Measurements from ENCODE around the gene ZNRF4.

The ZNRF4 gene

DNA sequence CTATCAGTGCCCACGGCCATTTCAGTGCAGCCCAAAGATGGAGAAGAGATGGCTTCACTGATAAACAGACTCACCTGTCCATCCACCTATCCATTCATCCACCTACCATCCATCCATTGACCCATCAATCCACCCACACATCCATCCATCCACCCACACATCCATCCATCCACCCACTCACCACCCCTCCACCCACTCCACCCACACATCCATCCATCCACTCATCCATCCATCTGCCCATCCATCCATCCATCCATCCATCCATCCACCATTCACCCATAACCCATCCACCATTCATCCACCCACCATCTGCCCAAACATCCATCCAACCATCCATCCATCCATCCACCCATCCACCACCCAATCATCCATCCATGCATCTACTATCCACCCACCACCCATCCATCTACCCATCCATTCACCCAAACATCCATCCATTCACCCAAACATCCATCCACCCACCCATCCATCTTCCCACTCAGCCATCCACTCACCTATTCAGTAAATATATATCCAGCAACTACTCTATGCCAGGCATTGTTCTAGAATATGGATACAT lies 31.6 kb upstream of the ZNRF4 start:
- no peak for DNase-seq (ENCODE audit: low read depth)
- no peak overlapping the region for H3K4me3 ChIP-seq (ENCODE audit: control insufficient read depth, low read depth, low read length)
- TF ChIP-seq, protein P1, sequence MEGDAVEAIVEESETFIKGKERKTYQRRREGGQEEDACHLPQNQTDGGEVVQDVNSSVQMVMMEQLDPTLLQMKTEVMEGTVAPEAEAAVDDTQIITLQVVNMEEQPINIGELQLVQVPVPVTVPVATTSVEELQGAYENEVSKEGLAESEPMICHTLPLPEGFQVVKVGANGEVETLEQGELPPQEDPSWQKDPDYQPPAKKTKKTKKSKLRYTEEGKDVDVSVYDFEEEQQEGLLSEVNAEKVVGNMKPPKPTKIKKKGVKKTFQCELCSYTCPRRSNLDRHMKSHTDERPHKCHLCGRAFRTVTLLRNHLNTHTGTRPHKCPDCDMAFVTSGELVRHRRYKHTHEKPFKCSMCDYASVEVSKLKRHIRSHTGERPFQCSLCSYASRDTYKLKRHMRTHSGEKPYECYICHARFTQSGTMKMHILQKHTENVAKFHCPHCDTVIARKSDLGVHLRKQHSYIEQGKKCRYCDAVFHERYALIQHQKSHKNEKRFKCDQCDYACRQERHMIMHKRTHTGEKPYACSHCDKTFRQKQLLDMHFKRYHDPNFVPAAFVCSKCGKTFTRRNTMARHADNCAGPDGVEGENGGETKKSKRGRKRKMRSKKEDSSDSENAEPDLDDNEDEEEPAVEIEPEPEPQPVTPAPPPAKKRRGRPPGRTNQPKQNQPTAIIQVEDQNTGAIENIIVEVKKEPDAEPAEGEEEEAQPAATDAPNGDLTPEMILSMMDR (conservative IDR thresholded peaks at IDR 0.05; ENCODE audit: control insufficient read depth, insufficient read depth, low read depth, low read length), result no peak

DNA sequence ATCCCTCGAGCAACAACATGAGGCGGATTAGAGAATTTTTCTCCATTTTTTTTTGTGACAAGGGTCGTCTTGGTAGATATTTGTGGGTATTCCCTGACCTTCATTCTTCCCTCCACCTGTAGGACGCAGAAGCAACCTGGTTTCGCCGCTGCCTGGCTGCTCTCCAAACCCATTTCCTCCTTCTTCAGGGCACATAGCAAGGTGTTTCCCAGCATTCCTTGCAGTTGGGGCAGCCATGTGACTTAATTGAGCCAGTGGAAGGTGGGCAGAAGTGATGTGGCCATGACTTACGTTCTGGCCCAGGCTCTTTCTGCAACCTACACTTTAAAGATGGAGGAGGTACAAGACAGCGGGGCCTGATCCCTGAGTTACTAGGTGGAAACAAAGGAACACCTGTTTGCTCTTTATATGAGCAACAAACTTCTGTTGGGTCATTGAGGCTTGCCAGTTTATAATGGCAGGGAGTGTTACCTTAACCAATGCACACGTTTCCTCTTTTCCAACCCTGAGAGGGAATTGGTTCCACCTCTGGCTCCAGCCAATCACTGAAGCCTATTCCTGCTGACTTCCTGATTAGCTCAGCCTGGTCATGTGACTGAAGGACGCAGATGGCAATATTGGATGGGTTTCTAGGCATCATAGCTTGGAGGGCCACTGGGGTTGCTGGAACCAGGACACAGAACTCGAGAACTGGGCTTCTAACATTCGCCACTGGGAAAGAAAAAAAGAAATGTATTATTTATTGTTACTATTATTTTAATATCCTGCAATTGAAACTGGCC lies 30.8 kb upstream of the ZNRF4 start:
- DNase-seq (ENCODE audit: low read depth), result no peak
- TF ChIP-seq, protein P1 (conservative IDR thresholded peaks at IDR 0.05; ENCODE audit: control insufficient read depth, insufficient read depth, low read depth, low read length), result no peak
- H3K4me3 ChIP-seq (ENCODE audit: control insufficient read depth, low read depth, low read length), result no peak overlapping the region

DNA sequence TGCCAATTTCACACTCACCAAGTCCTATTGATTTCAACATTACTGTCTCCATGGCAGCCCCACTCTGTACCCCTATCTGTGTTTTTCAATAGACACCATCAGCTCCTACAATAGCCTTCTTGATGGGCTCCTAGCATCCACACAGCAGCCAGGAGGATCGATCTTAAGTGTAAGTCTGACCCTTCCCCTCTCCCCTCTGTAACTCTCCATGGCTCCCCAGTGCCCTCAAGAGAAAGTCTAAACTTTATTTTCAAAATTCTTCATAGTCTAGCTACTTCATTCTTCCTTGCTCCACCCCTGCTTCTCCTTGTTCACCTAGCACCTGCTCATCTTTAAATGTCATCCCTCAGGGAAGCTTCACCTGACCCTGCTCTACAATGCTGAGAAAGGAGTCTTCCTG lies 30.0 kb upstream of the ZNRF4 start:
- H3K4me3 ChIP-seq (ENCODE audit: control insufficient read depth, low read depth, low read length), result no peak overlapping the region
- no peak for DNase-seq (ENCODE audit: low read depth)
- TF ChIP-seq, protein P1 (conservative IDR thresholded peaks at IDR 0.05; ENCODE audit: control insufficient read depth, insufficient read depth, low read depth, low read length), result no peak

DNA sequence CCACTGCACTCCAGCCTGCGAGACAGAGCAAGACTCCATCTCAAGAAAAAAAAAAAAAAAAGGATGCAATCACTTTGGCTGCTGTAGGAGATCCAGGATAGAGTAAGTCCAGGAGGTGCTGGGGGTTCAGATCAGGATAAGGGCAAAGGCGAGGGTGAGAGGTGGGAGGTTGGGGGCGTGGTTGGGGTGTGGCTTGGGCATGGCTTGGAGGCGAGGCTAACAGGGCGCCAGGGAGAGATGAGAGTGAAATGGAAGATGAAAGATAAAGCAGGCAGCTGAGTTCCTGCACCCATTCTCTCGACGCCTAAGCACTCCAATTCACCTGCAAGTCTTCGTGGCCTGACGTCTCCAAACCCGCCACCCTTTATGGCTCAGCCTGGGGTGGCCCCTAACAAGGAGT lies 25.0 kb upstream of the ZNRF4 start:
- DNase-seq (ENCODE audit: low read depth), result no peak
- TF ChIP-seq, protein P1 (conservative IDR thresholded peaks at IDR 0.05; ENCODE audit: control insufficient read depth, insufficient read depth, low read depth, low read length), result no peak
- H3K4me3 ChIP-seq (ENCODE audit: control insufficient read depth, low read depth, low read length), result no peak overlapping the region

DNA sequence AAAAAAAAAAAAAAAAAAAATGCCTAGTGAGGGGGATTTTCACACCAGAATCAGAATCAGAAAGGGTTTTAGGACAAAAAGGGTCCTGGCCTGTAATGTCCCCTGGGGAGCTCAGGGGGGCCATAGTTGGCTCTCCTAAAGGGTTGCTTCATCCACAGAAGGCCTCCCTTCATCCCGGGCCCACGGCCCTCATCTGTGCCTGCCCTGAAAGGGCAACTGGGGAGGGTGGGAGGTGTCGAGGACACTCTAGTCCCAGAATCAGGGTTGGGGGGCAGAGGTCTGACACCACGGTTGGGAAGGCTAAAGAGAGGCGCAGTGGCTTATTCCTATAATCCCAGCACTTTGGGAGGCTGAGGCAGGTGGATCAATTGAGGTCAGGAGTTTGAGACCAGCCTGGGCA lies 22.5 kb upstream of the ZNRF4 start:
- TF ChIP-seq, protein P1 (conservative IDR thresholded peaks at IDR 0.05; ENCODE audit: control insufficient read depth, insufficient read depth, low read depth, low read length), result no peak
- H3K4me3 ChIP-seq (ENCODE audit: control insufficient read depth, low read depth, low read length), result no peak overlapping the region
- no peak for DNase-seq (ENCODE audit: low read depth)

DNA sequence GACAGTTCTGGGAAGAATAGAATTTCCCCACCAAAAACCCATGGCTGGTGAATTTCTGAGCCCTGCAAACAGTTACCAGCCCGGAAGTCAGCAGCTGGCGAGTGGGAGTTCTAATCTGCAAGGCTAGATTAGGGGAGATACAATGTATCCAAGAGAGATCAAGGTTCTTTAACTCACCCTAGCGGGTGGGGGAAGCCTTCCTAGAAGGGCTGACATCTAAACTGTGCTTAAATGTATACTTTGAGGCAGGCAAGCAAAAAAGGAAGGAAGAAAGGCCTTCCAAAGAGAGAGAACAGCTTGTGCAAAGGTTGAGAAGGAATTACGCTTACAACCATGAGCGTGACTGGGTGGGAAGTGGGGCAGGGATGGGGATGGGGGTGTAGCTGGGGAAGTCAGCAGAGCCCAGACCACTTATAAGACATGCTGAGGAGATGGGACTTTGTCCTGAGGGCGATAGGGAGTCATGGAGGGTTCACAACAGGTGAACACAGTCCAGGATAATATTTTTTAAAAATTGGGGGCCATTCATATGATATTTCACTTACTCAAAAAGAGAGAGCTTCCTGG lies 20.8 kb upstream of the ZNRF4 start:
- DNase-seq (ENCODE audit: low read depth), result no peak
- TF ChIP-seq, protein P1 (conservative IDR thresholded peaks at IDR 0.05; ENCODE audit: control insufficient read depth, insufficient read depth, low read depth, low read length), result no peak
- no peak overlapping the region for H3K4me3 ChIP-seq (ENCODE audit: control insufficient read depth, low read depth, low read length)
